Thyroid gland (tissue), 4 donors: ENCODE data around the gene IFFO2.

ENCODE experiments used
- CTCF ChIP-seq, 6 experiments: fragments of 200-600 bp in 3 of 6; fragments of 450-650 bp in 3 of 6; sonication (generic) in 3 of 6; IDR thresholded peaks; one replicate each; pipeline ENCODE4 v1.5.1; 2016 to 2019; ENCODE audit warnings: antibody characterized with exemption in 6 of 6, mild to moderate bottlenecking in 2 of 6, inconsistent platforms in 1 of 6, moderate library complexity in 1 of 6
- POLR2A ChIP-seq, 2 donors: fragments of 450-650 bp; IDR thresholded peaks; one replicate each; pipeline ENCODE4 v1.6.1; 2017; ENCODE audit warnings: antibody characterized with exemption in 2 of 2, mild to moderate bottlenecking in 2 of 2, moderate library complexity in 1 of 2

GRCh38 chr1:18890706-18891425 is 65.6 kb downstream of the IFFO2 start:
- TF ChIP-seq CTCF (IDR thresholded peaks at IDR 0.05): no peak
- no peak for TF ChIP-seq POLR2A (IDR thresholded peaks at IDR 0.05)
